Stimulated activated CD8-positive, alpha-beta memory T cell treated with anti-CD3 and anti-CD28 coated beads, Interleukin-7, amount 100 ng/mL, for 4 hours (primary cell): ENCODE data around the gene NT5DC3.

ENCODE experiments used
- DNase-seq, 2 donors: peaks; one replicate each; pipeline ENCODE4 v3.0.0-alpha.2; 2020; ENCODE audit warnings: low read depth in 2 of 2

NT5DC3 gene

DNA sequence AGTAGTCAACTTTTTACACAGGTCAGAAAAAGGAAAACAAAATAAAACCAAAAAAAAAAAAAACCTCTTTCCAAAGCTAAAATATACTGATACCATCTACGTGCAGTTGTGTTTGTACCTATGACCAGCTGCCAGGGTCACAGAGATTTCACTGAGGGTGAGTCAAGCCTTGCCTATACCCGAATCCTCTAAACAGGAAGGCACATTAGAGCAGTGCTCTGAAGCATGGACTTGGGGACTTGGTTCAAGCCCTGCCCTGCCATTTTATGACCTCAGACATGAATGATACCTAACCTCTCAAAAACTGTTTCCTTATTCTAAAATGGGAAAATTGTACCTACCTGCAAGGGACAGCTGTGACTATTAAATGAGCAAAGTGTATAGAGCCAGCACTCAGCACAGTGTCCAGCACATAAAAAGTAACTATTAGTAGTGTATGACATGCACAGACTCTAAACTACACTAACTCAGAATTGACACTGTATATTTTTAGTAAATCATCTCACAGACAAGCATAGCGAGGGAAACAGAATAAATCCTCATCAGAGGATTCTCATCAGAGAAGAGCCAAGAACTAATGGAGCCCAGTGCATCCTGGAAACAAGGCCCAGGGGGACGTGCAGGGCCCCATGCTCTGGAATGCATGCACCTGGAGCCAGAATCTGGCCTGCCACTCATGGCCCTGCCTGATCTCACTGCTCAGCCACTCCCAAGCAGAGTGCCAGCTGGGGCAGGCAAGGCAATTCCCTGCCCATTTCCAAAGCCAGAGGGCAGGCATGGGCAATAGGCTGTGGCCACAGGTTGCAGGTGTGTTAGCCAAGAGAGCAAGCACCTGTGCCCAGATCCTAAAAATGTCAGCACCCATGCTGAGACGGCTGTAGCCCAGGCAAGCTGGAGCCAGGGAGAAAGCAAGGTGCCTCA lies 57.0 kb downstream of the NT5DC3 start:
- DNase-seq, result no peak

DNA sequence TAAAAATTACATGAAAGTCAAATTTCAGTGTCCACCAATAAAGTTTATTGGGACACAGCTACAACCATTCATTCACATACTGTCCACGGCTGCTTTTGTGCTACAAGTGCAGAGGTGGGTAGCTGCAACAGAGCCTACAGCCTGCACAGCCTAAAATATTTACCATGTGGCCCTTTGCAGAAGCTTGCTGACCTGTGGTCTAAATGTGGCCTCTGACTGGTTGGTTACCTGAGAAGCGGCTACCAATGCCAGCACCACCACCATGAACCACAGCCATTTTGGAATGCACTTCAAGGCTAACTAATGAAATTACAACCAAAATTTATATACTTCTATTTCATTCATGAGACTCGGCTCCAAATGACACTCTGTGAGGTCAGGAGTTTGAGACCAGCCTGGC lies 58.6 kb downstream of the NT5DC3 start:
- DNase-seq, result no peak

DNA sequence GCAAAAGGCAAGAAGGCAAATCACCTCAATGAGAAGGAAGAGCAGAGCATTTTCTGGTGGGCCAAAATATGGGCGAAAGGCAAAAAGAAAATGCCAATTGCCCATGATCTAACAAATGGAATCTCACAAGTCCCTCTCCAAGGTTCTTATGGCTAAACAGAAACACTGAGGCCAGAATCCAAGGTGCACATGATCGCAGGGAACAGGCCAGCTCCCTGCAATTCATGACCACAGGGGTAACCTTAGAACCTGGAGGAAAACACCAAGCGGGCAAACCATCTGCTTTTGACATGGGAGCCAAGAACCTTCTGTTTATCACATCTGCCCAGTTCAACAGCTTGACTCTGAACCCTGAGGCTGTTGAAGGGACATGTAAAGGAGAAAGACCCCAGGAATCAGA lies 60.0 kb downstream of the NT5DC3 start:
- DNase-seq, result no peak

DNA sequence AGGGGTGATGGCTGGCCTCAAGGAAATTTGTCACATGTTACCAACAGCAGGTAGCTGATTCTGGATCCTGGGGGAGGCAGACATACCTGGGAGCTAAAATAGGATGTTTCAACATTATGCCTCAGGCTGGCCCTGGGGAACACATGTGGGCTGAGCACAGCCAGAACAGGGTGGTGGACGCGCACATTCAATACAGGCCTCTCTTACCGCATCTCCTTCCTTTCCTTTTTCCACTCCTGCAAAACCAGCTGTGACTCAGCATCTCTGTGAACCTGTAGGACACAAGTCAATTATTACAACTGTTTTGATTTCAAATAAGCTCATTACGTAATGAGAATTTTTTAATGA lies 61.0 kb downstream of the NT5DC3 start:
- DNase-seq, result no peak

DNA sequence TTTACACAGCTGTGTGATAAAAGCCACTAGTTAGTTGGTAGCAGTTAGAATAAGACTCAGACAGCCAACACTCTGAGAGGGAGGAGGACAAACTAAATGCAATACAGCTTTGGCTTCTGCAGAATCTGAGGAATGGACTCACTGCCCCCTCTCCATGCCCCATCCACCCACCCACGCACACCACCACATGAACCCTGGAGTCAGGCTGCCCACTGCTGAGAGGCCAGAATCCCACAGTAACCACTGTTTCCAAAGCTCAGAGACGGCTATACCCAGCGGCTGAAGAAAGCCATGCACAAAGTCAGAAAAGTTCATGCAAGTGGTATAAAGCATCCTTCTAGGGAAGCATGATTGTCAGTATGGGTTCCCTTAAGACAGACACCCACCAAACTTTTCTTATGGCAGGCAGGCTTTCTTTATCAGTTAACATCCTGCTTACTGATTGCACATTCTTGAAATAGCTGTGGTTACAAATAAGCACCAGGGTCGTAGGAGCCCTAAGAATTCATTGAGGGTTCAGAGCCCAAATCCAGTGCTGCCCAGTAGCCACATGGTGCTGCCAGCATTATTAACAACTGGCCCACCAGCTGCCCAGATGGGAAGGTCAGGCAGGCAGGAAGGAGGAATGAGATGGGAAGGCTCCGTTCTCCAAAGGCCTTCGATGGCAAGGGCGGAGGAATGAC lies 61.5 kb downstream of the NT5DC3 start:
- no peak for DNase-seq

DNA sequence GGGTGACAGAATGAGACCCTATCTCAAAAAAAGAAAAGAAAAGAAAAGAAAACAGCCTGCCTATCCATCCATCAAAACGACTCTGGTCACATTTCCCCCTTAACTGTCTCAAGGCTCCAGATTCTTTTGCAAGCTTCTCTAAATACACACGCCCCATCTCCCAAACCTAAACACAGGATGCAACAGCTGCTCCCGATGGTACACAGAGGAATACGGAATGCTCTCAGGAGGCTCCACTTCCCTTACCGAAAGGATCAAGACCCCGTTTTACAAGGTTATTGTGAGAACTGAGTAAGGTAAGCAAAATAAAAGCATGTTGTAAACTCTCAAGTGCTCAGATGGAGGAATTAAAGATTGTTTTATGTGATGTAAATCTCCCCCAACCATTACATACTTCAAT lies 62.3 kb downstream of the NT5DC3 start:
- DNase-seq, result no peak

DNA sequence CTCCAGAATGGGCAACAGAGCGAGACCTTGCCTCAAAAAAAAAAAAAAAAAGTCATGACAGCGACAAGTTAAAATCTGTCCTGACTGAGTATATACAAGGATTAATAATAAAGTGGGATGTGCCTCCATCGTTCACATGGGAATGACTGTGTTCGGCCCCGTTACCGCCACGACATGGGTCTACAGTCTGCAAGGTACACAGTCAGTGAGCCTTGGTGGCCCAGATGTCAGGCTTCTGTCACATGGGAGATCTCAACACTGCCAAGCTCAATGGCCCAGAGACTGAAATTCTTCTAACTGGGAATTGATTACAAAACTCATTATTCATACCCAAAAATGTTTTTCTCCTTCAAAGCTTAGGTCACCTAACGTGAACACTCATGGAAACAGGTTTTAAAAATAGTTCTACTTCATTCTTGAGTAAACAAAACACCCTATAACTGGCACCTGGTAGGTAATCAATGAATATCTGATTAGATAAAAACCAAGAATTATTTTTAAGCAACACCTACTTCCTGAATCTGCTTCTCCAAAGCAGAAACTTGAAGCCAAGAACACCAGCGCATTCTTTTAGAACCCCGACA lies 66.0 kb downstream of the NT5DC3 start:
- no peak for DNase-seq

DNA sequence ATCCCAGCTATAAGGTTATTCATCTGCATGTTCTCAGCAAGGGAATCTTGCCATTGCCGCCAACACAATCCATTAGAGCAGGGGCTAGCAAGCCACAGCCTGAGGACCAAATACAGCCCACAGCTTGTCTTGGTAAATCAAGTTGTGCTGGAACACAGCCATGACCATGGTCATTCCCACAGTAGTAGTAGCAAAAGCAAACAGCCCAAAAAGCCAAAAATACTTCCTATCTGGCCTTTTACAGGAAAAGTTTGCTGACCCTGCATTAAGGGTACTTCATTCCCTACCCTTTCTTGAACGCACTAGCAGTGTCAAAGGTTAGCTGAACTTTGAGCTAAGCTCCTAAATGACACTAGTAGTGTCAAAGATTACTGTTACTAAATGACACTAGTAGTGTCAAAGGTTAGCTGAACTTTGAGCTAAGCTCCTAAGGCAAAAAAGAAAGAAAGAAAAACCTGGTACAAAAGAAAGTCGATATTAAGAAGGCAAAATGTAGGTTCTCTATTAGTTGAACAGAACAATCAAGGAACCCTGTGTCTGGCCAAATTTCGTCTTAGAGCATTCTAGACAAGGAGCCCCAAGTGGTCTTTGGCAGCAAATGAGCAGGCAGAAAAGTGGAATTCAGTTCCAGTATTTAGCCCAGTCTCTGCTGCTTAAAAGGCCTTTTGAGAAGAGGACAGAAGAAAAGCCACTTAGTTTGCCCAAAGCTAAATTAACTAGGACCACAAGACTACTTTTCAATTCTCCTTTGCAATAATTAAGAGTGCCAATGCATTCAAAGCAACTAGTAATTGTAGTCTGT lies 67.7 kb downstream of the NT5DC3 start:
- DNase-seq, result no peak

DNA sequence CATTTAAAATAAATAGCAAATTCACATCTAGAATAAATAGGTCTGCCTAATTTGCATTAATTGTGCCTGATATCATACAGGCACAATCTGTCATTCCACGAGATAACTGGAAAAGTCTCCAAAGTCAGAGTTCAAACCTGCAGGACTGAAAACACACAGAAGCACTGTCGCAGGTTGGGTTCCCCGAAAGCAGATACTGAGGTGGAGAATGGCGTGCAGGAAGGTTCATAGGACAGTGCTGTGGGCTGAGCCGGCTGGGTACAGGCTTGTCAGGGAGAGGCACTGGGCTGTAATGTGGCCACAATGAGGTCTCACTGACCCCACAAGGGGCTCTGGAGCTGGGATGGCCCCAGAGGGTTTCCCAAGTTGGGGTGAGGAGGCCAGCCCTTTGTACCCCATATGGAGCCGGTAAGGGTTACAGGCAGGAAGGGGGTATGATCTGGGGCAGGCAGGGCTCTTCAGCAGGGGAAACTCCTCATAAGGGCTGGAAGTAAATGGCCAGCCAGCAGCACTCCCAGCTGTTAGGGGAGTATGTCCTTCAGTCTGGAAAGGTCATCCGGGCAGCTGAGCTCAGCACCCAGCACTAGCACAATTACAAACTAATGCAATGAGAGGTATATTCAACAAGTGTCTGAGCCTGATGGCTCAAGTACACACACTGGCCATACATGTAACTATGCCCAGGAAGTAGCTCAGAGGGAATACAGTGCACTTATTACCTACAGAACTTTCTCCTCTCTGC lies 68.5 kb downstream of the NT5DC3 start:
- DNase-seq, result no peak

DNA sequence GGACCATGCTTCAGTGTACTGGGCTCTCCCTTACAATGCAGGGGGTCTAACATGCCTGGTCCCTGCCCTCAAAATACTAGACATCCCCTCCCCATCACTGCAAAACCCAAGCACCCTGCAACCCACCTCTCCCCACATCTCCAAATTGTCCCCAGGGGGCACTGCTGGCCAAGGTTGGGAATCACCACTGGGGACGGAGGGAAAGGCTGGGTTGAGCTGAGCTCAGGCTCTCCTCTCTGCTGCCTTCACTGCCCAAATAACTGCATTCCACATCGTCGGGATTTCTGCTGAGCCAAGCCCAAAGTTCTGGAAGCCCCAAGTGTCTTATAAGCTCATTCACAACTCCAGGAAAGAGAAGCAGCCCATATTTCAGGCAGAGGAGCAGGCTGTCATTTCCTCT lies 69.6 kb downstream of the NT5DC3 start:
- no peak for DNase-seq

DNA sequence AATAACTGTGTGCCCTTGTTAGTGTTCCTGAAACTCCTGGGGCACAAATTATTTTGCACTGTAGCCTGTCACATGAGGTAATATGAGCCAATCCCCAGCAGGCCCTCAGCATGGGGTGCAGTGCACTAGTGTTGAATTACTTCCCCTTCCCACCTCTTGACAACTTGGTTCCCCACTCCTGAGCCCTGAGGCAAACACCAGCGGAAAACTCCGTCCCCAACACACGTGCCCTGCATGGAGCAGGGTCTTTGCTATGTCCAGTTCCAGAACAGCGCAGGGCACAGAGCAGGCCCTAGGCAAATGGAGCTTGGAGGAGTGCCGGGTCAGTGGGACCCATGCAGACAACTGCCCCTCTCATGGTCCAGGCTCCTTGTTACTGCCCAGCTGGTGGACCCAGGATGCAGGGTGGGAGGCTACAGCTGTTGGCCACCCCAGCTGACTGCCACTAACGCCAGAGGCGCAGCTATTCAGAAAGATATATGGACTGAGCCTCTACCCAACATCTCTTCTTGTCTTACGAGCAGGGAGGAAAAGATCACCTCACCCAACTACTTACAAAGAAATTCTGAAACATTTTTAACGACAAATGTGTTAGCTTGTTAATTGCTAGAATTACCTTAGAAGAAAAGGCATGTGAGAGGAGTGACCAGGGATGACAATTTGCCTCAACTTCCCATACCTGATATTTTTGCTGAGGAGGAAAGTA lies 71.6 kb downstream of the NT5DC3 start:
- DNase-seq, result no peak

DNA sequence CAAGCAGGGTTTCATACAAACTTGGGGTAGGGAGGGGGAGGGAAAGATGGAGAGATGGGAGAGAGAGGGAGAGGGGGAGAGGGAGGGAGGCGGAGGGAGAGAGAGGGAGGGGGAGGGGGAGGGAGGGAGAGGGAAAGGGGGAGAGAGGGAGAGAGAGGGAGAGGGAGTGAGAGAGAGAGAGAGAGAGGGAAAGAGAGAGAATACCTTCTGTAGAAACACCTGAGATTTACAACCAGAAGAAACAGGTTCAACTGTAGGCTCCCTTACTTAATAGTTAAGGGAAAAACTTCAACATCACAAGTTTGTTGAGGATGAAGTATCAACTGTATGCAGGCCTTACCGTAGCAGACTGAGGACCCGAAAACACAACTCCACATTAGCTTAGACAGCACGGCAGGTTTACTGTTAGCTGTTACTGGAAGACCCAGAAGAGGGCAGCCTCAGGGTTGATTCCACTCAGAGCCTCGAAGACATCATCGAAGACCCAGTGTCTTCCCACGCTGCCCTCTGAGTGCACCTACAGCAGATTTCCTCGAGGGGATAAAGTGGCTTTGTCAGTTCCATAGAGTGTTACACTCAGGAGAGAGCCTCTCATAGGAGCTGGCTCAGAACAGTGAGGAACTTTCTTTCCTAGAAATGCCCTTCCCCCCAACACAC lies 72.4 kb downstream of the NT5DC3 start:
- no peak for DNase-seq

DNA sequence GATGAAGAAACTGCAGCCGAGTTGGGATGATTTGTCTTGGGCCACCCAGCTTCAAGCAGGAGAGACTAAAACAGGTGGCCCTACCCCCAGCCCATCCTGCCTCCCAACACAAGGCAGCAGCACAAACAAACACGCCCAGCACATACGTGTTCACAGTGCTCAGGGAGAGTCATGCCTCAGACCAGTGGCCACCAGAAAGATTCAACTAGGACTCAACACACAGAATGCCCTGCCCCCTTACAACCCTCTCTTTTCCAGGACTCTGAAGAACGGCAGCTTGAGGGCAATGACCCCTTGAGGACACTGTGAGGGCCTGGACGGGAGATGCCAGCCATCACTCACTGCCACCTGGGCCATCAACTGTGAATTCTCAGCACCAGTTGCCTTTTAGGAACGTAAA lies 75.0 kb downstream of the NT5DC3 start:
- no peak for DNase-seq

DNA sequence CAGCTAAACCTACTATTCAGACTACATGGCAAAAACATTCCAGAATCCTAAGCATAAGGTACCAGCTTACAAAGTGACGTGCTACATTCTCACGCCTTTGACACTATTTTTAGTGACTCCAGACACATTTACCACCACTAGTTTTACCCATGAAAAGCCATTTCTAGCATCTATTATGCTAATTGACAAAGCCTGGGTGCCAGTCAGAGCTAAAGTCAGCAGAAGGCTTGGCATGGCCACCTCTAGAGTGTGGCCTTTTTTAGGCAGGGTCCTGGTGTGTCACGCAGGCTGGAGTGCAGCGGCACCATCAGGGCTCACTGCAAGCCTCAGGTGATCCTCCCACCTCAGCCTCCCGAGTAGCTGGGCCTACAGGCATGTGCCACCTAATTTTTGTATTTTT lies 75.7 kb downstream of the NT5DC3 start:
- DNase-seq, result no peak

DNA sequence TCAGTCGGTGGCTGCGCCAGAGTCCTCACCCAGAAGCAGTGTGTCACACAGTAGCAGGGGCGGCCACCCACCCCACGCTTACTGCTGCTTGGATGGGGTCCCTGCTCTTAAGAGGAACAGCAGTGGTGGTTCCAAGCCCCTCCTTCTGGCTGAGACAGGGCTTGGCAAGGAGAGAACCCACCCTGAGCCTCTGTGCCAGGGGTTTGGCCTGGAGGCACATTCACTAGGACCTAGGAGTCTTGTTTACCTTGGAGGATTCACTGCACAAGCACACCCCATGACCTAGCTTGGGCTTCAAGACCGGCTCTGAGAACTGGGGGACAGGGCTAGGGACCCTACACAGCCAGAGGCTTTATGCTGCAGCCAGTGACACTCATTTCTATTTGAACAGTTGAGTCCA lies 78.6 kb downstream of the NT5DC3 start:
- no peak for DNase-seq

DNA sequence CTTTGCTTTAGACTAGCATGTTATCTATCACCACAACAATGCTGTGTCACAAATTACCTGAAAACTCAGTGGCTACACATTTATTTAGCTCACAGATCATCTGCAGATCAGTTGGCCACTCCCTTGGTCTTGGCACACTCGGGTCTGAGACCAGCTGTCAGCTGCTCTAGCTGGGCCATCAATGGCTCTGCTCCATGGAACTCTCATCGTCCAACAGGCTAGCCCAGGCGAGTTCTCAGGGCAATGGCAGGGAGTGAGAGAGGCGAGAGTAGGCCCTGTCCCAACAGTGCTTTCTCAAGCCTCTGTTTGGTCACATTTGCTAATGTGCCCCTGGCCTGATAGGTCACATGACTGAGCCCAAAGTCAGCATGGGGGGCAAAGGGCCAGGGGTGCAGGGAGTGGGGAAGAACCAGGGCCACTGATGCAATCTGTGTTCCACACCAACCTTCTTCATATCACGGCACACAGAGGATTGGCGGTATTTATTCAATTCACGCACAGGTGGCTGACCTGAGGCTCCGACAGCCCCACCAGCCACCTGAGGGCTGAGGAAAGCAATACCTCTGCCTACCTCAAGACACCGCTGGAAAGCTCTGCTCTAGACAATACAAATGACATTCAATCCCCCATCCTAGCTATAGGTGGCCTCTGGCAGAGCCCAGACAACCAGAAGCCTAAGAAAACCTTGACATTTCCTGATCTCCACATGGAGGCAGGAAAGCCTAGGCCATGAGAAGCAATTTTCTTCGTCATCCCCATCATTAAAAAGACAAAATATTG lies 82.5 kb downstream of the NT5DC3 start:
- DNase-seq, result no peak

DNA sequence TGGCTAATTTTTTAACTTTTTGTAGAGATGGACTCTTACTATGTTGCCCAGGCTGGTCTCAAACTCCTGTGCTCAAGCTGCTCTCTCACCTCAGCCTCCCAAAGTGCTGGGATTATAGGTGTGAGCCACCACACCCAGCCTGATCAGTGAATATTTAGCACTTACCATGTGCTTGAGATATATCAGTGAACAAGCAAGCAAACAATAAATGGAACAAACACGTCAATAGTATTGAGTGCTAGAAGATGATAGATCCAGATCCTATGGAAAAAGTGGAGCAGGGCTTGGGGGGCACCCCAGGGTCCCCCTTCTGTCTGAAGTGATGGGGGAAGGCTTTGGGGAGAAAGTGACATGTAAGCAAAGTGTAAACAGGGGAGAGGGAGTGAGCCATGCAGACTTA lies 83.8 kb downstream of the NT5DC3 start:
- no peak for DNase-seq

DNA sequence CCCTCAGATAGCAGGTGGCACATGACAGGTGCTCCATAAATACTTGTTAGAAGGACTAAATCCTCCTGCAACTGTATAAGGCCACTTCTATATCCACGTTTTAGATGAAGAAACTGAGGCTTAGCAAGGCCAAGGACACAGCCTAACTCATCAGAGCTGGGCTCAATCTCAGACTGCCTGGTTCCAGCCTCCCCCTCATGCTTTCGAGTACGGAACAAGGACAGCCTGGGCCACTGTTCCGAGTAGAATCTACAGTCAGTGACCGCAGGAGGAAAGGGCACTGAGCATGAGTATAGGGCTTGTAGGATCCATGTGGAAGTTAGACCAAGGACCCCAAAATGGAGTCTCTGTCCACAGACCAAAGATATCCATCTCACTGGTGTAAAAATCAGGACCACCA lies 84.6 kb downstream of the NT5DC3 start:
- no peak for DNase-seq

DNA sequence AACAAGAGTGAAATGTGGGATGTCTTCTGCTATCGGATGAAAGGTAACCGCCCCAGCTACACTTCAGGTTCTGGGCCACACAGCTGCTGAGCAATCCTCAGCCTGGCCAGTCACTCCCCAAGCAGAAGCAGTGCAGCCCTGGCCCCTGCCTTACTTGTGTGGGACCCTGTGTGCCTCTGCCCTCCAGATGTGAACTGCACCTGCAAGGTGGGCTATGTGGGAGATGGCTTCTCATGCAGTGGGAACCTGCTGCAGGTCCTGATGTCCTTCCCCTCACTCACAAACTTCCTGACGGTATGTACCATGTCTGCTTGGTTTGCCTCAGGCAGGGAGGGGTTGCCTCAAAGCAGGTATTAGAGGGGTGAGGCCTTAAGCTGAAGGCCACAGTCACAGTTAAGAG lies 85.6 kb downstream of the NT5DC3 start:
- no peak for DNase-seq

DNA sequence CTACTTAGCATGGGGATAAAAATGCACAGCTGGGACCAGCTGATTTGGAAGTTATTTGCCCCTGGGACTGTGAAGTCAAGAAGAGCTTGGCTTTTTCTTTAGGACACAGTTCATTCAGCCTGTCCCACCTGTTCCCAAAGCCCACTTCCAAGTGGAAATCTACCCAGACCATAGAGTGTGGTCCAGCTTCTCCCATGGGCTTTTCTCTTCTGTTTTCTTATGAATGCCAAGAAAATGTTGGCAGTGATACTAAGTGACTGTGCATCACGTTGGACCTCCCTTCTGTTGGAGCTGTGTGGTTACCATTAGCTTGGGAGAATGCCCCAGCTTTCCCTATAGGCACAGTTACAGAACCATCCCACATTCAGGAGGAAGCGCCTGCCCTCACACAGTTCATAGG lies 89.4 kb downstream of the NT5DC3 start:
- DNase-seq, result no peak
